ENCODE measurements around the gene SPG21.

SPG21 gene

DNA sequence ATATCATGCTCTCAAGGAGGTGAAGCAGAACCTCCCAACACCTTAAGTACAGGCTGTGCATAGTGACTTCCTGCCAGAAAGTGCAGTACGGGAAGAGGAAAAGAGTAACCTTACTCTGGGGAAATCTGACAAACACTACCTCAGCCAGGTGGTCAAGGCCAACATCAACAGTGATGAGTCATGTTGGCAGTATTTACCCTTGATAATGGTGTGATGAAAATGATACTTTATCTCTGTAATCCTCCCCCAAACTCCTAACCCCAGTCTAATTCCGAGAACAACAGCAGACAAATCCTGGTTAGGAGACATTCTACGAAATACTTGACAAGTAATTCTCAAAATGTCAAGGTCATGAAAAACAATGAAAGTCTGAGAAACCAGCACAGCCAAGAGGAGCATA is 51.5 kb downstream of the SPG21 start:
- TF ChIP-seq, protein P1, sequence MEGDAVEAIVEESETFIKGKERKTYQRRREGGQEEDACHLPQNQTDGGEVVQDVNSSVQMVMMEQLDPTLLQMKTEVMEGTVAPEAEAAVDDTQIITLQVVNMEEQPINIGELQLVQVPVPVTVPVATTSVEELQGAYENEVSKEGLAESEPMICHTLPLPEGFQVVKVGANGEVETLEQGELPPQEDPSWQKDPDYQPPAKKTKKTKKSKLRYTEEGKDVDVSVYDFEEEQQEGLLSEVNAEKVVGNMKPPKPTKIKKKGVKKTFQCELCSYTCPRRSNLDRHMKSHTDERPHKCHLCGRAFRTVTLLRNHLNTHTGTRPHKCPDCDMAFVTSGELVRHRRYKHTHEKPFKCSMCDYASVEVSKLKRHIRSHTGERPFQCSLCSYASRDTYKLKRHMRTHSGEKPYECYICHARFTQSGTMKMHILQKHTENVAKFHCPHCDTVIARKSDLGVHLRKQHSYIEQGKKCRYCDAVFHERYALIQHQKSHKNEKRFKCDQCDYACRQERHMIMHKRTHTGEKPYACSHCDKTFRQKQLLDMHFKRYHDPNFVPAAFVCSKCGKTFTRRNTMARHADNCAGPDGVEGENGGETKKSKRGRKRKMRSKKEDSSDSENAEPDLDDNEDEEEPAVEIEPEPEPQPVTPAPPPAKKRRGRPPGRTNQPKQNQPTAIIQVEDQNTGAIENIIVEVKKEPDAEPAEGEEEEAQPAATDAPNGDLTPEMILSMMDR (IDR thresholded peaks at IDR 0.05; ENCODE audit: low read depth, low read length): no peak
- no peak for DNase-seq (ENCODE audit: extremely low read depth, low read depth)

DNA sequence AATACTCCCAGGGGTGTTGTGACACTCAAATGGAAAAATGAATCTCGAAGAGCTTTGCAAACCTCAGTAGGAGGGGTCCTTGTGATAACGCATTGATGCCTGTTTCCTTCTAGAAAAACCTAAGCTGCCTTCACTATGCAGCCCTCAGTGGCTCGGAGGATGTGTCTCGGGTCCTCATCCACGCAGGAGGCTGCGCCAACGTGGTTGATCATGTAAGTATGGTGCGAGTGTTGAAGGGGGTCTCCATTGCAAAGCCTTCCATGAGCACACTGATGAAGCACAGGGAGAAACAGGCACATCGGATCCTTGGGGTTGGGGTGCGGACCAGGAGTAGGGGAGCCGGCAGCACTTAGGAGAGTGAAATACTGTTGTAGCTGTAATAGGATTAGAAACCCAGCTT is 55.7 kb downstream of the SPG21 start:
- TF ChIP-seq, protein P1 (IDR thresholded peaks at IDR 0.05; ENCODE audit: low read depth, low read length): no peak

DNA sequence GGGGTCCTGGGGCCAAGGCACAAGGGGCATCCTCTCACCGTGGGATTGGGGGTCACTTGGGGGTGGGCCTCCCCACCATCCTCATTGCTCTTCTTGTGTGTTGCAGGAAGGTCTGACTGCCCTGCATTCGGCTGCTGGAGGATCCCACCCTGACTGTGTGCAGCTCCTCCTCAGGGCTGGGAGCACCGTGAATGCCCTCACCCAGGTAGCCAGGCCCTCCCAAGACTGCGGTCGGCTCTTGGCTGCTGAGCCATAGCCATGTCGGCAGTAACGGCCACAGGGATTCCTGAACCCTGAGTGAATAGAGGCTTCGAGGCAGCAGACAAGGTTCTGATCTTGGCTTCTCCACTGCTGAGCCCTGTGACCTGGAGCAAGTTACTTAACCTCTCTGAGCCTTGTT is 58.3 kb downstream of the SPG21 start:
- TF ChIP-seq, protein P1 (IDR thresholded peaks at IDR 0.05; ENCODE audit: low read depth, low read length): no peak
- no peak for DNase-seq (ENCODE audit: extremely low read depth, low read depth)

More for the DNA sequence above, 55.7 kb downstream of the SPG21 start:
- no peak for DNase-seq (ENCODE audit: extremely low read depth, low read depth)

DNA sequence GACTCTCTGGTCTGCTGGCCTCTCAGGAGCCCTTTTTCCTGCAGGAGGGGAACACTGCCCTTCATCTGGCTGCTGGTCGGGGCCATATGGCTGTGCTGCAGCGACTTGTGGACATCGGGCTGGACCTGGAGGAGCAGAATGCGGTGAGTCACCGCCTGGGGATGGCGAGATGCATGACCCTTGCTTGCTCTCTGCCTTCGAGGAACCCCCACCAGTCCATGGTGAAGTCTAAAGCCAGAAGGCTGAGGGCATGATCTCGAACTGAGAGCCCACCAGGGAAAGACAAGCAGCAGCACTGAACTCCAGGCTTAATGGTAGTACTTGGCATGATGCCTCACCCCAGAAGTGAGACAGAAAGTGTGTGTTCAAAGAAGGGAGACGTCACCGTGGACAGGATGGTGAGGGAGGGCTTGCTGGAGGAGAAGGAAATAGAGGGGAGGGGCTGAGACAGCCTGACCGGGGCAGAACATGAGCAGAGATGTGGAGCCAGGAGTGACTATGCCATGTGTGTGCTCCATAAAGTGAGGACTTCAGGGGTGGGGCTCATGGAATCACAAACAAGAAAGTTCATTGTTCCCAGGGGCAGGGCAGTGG is 58.8 kb downstream of the SPG21 start:
- no peak for DNase-seq (ENCODE audit: extremely low read depth, low read depth)
- TF ChIP-seq, protein P1 (IDR thresholded peaks at IDR 0.05; ENCODE audit: low read depth, low read length): no peak

DNA sequence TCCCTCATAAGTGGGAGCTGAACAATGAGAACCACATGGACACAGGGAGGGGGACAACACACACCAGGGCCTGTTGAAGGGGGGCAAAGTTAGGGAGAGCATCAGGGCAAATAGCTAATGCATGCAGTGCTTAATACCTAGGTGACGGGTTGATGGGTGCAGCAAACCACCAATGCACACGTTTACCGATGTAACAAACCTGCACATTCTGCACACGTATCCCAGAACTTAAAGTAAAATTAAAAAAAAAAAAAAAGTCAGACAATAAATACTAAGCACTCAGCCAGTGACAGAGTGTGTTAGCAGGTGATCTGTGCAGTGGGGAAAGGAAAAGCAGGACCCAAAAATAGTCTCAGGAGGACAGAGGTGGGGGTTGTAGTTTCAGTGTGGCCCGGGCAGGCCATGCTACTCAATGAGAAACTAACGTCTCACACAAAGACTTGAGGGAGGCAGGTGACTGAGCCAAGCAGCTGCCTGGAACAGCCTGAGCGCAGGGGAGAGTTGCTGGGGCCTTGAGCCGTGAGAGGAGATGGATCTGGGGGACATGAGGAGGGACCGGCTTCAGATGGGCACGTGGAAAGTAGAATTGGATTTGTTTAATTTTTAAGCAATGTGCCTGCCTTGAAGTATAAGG is 59.6 kb downstream of the SPG21 start:
- no peak for DNase-seq (ENCODE audit: extremely low read depth, low read depth)
- TF ChIP-seq, protein P1 (IDR thresholded peaks at IDR 0.05; ENCODE audit: low read depth, low read length): no peak

DNA sequence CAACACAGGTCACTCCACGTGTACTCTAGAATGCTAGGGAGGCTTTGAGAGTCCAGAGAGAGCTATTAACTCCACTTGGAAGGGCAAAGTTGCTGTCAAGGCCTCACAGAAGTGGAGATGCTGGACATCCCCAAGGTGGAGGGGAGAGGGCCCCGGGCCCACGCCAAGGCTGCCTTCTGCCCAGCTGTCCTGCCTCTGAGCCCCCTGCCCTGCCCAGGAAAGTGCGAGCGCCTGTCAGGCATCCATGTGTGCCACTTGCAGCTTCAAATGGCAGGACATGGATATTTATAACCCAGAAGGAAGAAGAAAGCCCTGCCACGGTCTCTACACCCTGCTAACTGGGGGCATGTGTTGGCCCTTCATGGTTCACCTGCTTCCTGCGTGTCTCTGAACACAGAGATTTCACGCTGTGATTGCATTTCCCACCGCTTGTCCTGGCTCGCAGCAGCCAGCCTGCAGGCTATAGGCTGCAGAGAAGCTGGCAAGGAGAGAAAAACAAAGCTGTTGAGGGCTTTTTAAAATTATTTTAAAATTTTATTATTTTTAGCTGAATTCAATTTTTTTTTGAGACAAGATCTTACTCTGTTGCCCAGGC is 61.0 kb downstream of the SPG21 start:
- DNase-seq (ENCODE audit: extremely low read depth, low read depth): no peak
- TF ChIP-seq, protein P1 (IDR thresholded peaks at IDR 0.05; ENCODE audit: low read depth, low read length): no peak

DNA sequence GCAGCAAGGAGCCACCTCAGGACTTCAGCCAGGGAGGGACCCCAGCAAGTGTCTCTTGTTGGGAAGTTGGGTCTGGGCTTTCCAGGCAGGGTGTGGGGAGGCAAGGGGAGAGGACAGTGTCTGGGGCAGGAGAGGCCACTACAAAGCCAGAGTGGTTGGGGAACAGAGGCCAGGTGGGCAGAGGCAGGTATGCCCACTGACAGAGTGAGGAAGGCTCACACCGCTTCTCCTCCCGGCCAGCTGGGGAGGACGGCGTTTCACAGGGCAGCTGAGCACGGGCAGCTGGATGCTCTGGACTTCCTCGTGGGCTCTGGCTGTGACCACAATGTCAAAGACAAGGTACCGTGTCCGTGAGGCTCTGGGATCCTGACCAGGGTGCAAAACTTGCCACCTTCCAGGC is 63.1 kb downstream of the SPG21 start:
- TF ChIP-seq, protein P1 (IDR thresholded peaks at IDR 0.05; ENCODE audit: low read depth, low read length): no peak
- DNase-seq (ENCODE audit: extremely low read depth, low read depth): no peak

Measured in AG09319 (cell line).